ENCODE measurements around the gene MRPS25.

Gene MRPS25

GRCh38 chr3:15081960-15082664, 17.0 kb upstream of the MRPS25 start:
- no peak for DNase-seq

DNA sequence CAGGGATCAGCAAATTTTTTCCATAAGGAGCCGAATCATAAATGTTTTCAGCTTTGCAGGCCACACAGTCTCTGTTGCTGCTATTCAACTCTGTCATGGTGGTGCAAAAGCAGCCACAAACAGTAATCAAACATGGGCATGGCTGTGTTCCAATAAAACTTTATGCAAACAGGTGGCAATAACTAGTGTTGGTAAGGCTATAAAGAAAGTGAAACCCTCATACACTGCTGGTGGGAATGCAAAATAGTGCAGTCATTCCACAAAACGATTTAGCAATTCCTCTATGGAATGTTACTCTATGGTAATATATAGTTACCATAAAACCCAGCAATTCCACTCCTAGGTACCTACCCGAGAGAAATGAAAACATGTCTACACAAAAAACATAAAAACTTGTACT, 14.0 kb upstream of the MRPS25 start:
- no peak for DNase-seq

- no peak for DNase-seq
Observed at GRCh38 chr3:15074500-15074899, 9.4 kb upstream of the MRPS25 start.

DNA sequence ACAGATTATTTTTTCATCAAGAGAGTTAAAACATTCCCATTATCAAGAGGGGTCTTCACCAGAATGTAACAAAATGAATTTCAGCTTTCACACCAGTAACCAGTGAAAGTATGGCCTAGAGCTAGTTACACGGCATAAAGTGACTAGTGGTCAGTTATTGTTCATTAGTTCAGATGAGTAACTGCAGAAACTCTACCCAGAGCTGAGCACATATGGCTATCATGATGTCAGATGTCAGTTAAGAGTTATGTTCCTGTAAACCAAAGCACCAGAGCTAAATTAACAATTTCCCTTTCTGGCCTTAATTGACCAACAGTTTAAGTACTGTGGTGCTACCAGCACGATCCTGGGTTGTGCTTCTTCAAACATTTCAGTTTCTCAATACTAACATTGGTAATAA, 6.6 kb upstream of the MRPS25 start:
- DNase-seq, result no peak

GRCh38 chr3:15069441-15069840, 4.3 kb upstream of the MRPS25 start:
- no peak for DNase-seq

- DNase-seq, result no peak
Observed at GRCh38 chr3:15066467-15066866, 1.4 kb upstream of the MRPS25 start.

DNA sequence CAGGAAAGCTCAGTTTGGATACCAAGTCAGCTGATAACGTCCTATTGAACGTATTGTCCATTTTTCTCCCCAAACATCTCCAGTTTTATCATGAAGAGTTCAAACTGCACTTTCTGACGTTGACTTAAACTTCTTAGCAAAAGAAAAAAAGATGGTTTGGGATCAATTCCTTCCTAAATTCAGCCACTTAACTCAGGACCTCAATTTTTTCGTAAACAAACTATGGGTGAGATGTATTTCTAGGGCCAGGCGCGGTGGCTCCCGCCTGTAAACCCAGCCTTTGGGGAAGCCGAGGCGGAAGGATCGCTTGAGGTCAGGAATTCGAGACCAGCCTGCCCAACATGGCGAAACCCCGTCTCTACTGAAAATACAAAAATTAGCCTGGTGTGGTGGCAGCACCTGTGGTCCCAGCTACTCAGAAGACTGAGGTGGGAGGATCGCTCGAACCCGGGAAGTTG, 464 bp upstream of the MRPS25 start:
- DNase-seq, result no peak

- peak; percentile 14 to 26 for DNase-seq
Observed at GRCh38 chr3:15064299-15064834, 748 bp downstream of the MRPS25 start.

DNA sequence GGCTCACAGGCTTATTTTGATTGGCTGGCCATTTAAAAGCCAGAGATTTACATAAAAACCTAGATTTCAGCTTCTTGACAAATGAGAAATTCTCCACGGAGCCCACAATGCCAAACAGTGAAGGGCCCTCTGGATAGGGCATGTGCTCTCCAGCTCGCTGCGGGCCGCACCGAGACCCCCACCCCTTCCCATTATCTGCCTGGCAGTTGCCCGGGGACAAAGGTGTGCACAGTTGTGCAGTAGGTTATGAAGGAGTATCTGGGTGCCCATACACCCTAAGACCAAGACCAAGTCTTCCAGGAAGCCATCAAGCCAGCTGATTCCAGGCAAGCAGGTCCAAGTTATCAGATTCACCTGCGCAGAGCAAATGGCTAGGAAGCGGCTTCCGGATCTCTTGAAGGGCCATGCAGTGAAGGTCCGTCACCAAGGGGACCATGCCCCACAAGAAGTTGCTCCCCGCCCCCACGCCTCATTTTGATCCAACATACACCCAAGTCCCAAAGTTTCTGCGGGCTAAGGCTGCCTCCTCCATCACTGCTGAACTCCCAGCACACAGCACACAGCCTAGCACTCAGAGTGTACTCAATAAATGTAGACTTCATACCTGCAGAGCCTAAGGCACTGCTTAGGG, 1.3 kb downstream of the MRPS25 start:
- no peak for DNase-seq

DNA sequence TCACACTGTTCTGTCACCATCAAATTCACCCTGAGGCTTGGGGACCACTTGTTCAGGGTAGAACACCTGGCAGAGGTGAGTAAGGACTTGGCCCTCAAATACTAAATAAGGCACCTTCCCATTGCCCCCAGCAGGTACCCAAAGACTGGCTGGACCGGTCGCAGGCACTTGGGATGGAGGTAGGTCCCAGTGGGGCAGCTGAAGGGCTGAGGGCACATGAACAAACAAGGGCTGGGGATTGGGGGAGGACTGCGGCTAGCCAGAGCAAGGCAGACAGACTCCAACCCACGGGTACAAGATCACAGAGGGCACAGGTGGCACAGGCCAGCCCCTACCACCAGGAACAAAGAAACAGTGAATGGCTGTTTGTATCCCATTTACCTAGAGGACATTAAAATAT, 1.9 kb downstream of the MRPS25 start:
- no peak for DNase-seq

DNA sequence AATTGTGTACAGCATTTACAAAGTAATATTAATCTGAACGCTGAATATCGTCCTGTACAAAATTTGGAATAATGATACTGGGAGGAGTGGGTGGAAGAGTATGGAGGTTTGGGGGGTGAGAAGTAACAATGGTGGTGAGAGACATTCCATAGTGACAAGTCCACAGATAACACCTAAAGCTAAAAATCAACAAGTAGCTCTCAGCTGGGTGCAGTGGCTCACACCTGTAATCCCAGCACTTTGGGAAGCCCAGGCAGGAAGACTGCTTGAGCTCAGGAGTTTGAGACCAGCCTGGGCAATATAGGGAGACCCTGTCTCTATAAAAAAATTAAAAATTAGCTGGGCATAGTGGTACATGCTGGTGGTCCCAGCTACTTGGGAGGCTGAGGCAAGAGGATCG, 5.1 kb downstream of the MRPS25 start:
- DNase-seq, result no peak

GRCh38 chr3:15056676-15057404, 8.3 kb downstream of the MRPS25 start:
- DNase-seq, result no peak

DNA sequence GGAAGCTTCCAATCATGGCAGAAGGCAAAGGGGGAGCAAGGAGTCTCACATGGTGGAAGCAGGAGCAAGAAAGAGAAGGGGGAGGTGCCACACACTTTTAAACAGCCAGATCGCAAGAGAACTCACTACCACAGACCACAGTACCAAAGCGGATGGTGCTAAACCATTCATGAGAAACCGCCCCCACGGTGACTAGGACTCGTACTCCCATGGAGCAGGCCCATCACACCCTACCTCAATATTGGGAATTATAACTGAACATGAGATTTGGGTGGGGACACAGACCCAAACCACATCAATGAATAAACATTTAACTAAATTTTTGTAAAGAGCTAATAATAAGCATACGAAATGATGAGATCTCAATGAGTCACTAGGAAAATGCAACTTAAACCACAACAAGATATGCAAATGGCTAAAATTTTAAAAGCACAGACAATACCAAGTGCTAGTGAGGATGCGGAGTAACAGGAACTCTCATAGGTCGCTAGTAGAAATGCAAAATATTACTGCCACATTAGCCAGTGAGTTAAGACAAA, 10.0 kb downstream of the MRPS25 start:
- DNase-seq, result peak; percentile 61 to 62

- DNase-seq, result no peak
Observed at GRCh38 chr3:15053541-15053940, 11.6 kb downstream of the MRPS25 start.

GRCh38 chr3:15052335-15053242, 12.5 kb downstream of the MRPS25 start:
- no peak for DNase-seq

GRCh38 chr3:15051531-15051930, 13.6 kb downstream of the MRPS25 start:
- peak; percentile 26 to 44 for DNase-seq

- no peak for DNase-seq
Observed at GRCh38 chr3:15050405-15051092, 14.6 kb downstream of the MRPS25 start.

DNA sequence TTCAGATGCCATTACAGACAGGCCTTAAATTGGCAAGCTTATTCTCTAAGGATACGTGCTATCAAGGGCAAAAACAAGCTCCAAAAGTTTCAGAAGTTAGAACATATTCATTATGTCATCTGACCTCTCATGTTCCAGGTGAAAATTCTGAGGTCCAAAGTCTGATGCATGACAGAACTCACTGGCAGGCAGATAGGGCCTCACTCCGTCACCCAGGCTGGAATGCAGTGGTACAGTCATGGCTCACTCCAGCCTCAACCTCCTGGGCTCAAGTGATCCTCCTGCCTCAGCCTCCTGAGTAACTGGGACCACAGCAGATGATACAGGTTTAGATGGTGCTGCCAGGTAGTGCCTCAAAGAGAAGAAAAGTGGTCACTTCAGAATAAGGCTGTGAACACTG, 15.5 kb downstream of the MRPS25 start:
- DNase-seq, result no peak

DNA sequence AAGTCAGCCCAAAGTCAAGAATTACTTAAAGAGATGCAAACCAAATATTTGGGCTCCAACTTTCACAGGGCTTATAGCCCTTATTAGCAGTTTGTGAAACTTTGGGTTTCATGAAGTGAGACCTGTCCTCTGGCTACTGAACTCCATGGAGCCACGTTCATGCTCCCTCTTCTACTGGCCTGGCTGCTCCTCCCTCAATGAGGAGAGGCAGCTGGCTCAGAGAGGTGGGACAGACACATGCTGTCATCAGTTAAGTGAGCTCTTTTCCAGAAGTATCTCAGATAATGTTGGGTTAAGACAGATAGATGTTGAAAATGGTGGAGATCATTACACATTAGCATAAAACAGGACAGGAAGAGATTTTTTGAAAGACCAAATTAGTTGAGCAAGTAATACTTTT, 19.4 kb downstream of the MRPS25 start:
- no peak for DNase-seq

GRCh38 chr3:15044326-15044725, 20.8 kb downstream of the MRPS25 start:
- no peak for DNase-seq

GRCh38 chr3:15043408-15044171, 21.5 kb downstream of the MRPS25 start:
- DNase-seq, result no peak

Data from activated CD4-positive, alpha-beta T cell treated with anti-CD3 and anti-CD28 coated beads for 4 hours (primary cell).